ENCODE results near the gene EHD2.
"Not testable (repeated sequence)": the region's sequence is repeated elsewhere in the genome, so short reads cannot be mapped to it uniquely, and the experiment has no call there.

EHD2 gene

GRCh38 chr19:47714855-47715254, 1.6 kb downstream of the EHD2 start:
- not testable (repeated sequence) for DNase-seq (ENCODE audit: low read depth, low spot score)

- DNase-seq (ENCODE audit: low read depth, low spot score): no peak
These were observed 3.2 kb downstream of the EHD2 start for GRCh38 chr19:47716270-47716937.

GRCh38 chr19:47718415-47719046, 5.3 kb downstream of the EHD2 start:
- DNase-seq (ENCODE audit: low read depth, low spot score): not testable (repeated sequence)

- peak; percentile 95 for DNase-seq (ENCODE audit: low read depth, low spot score)
These were observed 6.0 kb downstream of the EHD2 start for GRCh38 chr19:47719047-47719859.

GRCh38 chr19:47720669-47721422, 7.6 kb downstream of the EHD2 start:
- DNase-seq (ENCODE audit: low read depth, low spot score): no peak

GRCh38 chr19:47723581-47723940, 10.3 kb downstream of the EHD2 start:
- DNase-seq (ENCODE audit: low read depth, low spot score): peak; percentile 64

GRCh38 chr19:47725759-47726401, 12.7 kb downstream of the EHD2 start:
- DNase-seq (ENCODE audit: low read depth, low spot score): no peak

- peak; percentile 46 for DNase-seq (ENCODE audit: low read depth, low spot score)
These were observed 13.2 kb downstream of the EHD2 start for GRCh38 chr19:47726467-47726866.

- not testable (repeated sequence) for DNase-seq (ENCODE audit: low read depth, low spot score)
These were observed 15.1 kb downstream of the EHD2 start for GRCh38 chr19:47728295-47728694.

GRCh38 chr19:47729468-47729798, 16.2 kb downstream of the EHD2 start:
- peak; percentile 94 for DNase-seq (ENCODE audit: low read depth, low spot score)

GRCh38 chr19:47729799-47730520, 16.7 kb downstream of the EHD2 start:
- DNase-seq (ENCODE audit: low read depth, low spot score): peak; percentile 71

- DNase-seq (ENCODE audit: low read depth, low spot score): no peak
These were observed 17.3 kb downstream of the EHD2 start for GRCh38 chr19:47730521-47730889.

GRCh38 chr19:47730910-47731309, 17.7 kb downstream of the EHD2 start:
- no peak for DNase-seq (ENCODE audit: low read depth, low spot score)

- no peak for DNase-seq (ENCODE audit: low read depth, low spot score)
These were observed 21.9 kb downstream of the EHD2 start for GRCh38 chr19:47735131-47735530.

- no peak for DNase-seq (ENCODE audit: low read depth, low spot score)
These were observed 27.8 kb downstream of the EHD2 start for GRCh38 chr19:47740866-47741519.

GRCh38 chr19:47741544-47742140, 28.4 kb downstream of the EHD2 start:
- DNase-seq (ENCODE audit: low read depth, low spot score): no peak

GRCh38 chr19:47742634-47743033, 29.4 kb downstream of the EHD2 start:
- DNase-seq (ENCODE audit: low read depth, low spot score): peak; percentile 48

- peak; percentile 98 for DNase-seq (ENCODE audit: low read depth, low spot score)
These were observed 32.0 kb downstream of the EHD2 start, which contains the start of gene NOP53 for GRCh38 chr19:47745010-47745901. TSS of gene NOP53 (plus strand) at chr19:47745546. CDS start at chr19:47745560, 14 bp downstream.

- not testable (repeated sequence) for DNase-seq (ENCODE audit: low read depth, low spot score)
These were observed 32.9 kb downstream of the EHD2 start for GRCh38 chr19:47746129-47746528.
